Colonic mucosa (tissue), 4 donors: Measurements from ENCODE around the gene ASCL5. TPM values are rescaled to one million over a fixed set of nuclear protein-coding genes. Genes with fewer than 3 reads are reported as not detected.

Experiments
- DNase-seq: peaks from one replicate; pipeline ENCODE4 v3.0.0-alpha.2; 2020
- H3K27ac ChIP-seq: fragments of 200-600 bp; one replicate; pipeline ENCODE4 v1.8.0; 2021
- H3K27me3 ChIP-seq: fragments of 200-600 bp; one replicate; pipeline ENCODE4 v1.8.0; 2021
- H3K36me3 ChIP-seq: fragments of 200-600 bp; one replicate; pipeline ENCODE4 v1.8.0; 2021
- H3K4me1 ChIP-seq: fragments of 200-600 bp; one replicate; pipeline ENCODE4 v1.8.0; 2021; ENCODE audit warnings: mild to moderate bottlenecking
- H3K4me3 ChIP-seq: fragments of 200-600 bp; one replicate; pipeline ENCODE4 v1.8.0; 2021
- H3K9ac ChIP-seq, 2 donors: one replicate each; pipeline ENCODE4 v1.7.0; 2013; ENCODE audit warnings: control low read depth in 2 of 2, low read depth in 2 of 2, low read length in 2 of 2
- H3K9me3 ChIP-seq: fragments of 200-600 bp; one replicate; pipeline ENCODE4 v1.8.0; 2021
- CTCF ChIP-seq: fragments of 200-600 bp; IDR thresholded peaks from one replicate; pipeline ENCODE4 v1.8.0; 2022; ENCODE audit warnings: antibody characterized with exemption, mild to moderate bottlenecking
- intact Hi-C: fragments of 100-400 bp; cut with DNase I; formaldehyde crosslinking; loops from one replicate; pipeline ENCODE4 v1.14.1; 2022
- total RNA-seq, 2 donors: library from RNA; stranded (reverse); fragmentation: NEBNext Ultra II Directional in 1 of 2; extraction: Animal tissue kit (Norgen Biotek cat#: 25700) in 1 of 2; gene quantifications; one replicate each; pipeline ENCODE4 v1.2.1, GENCODE V29; 2021
- donor health status: healthy.
- donor health status: DM: no; HTN: no; CAD: no.
- donor health status: DM: no; HTN: no; CAD: no.

ASCL5 gene
- total RNA-seq, 2 donors from 2014 or later: not detected

DNA sequence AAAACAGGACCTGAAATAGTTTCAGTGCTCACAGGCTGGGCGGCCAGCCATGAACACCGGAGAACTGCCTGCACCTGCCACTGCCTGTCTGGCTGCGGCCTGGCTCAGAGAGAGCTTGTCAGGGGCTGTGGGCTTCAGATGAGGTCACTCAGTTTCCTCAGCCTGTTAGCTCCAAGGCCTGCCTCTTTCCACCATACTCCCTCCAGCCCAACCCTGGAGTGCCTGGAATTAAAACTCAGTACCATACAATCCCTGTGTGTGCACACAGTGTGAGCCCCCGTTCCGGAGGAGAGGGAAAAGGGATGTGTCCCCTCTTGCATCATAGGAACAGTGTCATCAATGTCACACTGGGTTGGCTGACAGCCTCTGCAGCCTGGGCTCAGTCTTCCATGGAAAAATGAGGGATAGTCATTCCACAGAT lies 30.9 kb downstream of the ASCL5 start:
- DNase-seq: no peak
- Histone ChIP-seq H3K4me3 (no peak overlapping the region), H3K4me1 (no peaks in the 10 kb centered on the region), H3K27me3 (no peaks in the 10 kb centered on the region), H3K27ac (no peak overlapping the region), H3K9ac (no peak overlapping the region), H3K9me3 (no peaks in the 10 kb centered on the region), H3K36me3 (no peaks in the 10 kb centered on the region)
- intact Hi-C loops: no loop called here
- no peak for TF ChIP-seq CTCF

GRCh38 chr1:201095581-201095980 lies 31.4 kb downstream of the ASCL5 start:
- Histone ChIP-seq H3K9ac (no peak overlapping the region), H3K27me3 (no peaks in the 10 kb centered on the region), H3K4me3 (no peak overlapping the region), H3K27ac (no peak overlapping the region), H3K9me3 (no peaks in the 10 kb centered on the region), H3K4me1 (no peaks in the 10 kb centered on the region), H3K36me3 (no peaks in the 10 kb centered on the region)
- TF ChIP-seq CTCF: no peak
- DNase-seq: no peak
- intact Hi-C loops: no loop called here

- intact Hi-C loops: no loop called here
- no peaks in the 10 kb centered on the region for H3K4me1 ChIP-seq
- no peaks in the 10 kb centered on the region for H3K27me3 ChIP-seq
- no peak for TF ChIP-seq CTCF
- H3K27ac ChIP-seq: no peak overlapping the region
- no peak overlapping the region for H3K9ac ChIP-seq
- H3K4me3 ChIP-seq: no peak overlapping the region
- DNase-seq: no peak
- no peaks in the 10 kb centered on the region for H3K9me3 ChIP-seq
- no peaks in the 10 kb centered on the region for H3K36me3 ChIP-seq
These were observed 32.2 kb downstream of the ASCL5 start for GRCh38 chr1:201094832-201095231.

DNA sequence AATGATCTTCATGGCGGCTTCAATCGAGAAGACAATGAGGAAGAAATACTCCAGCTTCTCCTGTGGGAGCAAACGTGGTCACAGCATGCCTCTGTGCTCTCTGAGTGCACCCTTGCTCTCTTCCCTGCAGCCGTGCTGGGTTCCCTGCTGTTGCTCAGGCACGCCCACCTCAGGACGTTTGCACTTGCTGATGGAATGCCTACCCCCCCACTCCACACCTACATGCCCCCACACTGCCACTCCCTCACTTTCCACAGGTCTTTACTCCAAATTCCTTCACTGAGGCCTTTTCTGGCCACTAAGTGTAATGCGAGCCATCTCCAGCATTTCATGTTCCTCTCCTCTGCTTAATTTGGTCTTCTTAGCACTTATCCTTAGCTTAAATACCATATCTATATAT lies 33.0 kb downstream of the ASCL5 start:
- TF ChIP-seq CTCF: no peak
- Histone ChIP-seq H3K4me1 (no peaks in the 10 kb centered on the region), H3K9ac (no peak overlapping the region), H3K27ac (no peak overlapping the region), H3K9me3 (no peaks in the 10 kb centered on the region), H3K4me3 (no peak overlapping the region), H3K27me3 (no peaks in the 10 kb centered on the region), H3K36me3 (no peaks in the 10 kb centered on the region)
- DNase-seq: no peak
- intact Hi-C loops: no loop called here

- H3K4me1 ChIP-seq: no peaks in the 10 kb centered on the region
- no peak for TF ChIP-seq CTCF
- H3K4me3 ChIP-seq: no peak overlapping the region
- no peaks in the 10 kb centered on the region for H3K27me3 ChIP-seq
- H3K27ac ChIP-seq: no peak overlapping the region
- H3K9me3 ChIP-seq: no peaks in the 10 kb centered on the region
- no peaks in the 10 kb centered on the region for H3K36me3 ChIP-seq
- no peak overlapping the region for H3K9ac ChIP-seq
- intact Hi-C loops: no loop called here
- no peak for DNase-seq
These were observed 33.4 kb downstream of the ASCL5 start for GRCh38 chr1:201093561-201093960.

GRCh38 chr1:201092738-201093137 lies 34.2 kb downstream of the ASCL5 start:
- intact Hi-C loops: no loop called here
- H3K27me3 ChIP-seq: no peaks in the 10 kb centered on the region
- no peak for TF ChIP-seq CTCF

More at GRCh38 chr1:201092738-201093137, 34.2 kb downstream of the ASCL5 start:
- no peaks in the 10 kb centered on the region for H3K36me3 ChIP-seq
- no peaks in the 10 kb centered on the region for H3K9me3 ChIP-seq
- H3K4me1 ChIP-seq: no peaks in the 10 kb centered on the region
- no peak overlapping the region for H3K9ac ChIP-seq
- H3K27ac ChIP-seq: no peak overlapping the region
- DNase-seq: no peak
- H3K4me3 ChIP-seq: no peak overlapping the region
